AG04450 (cell line): ENCODE results near the gene PPT1. TPM values are rescaled to one million over a fixed set of nuclear protein-coding genes. Genes with fewer than 3 reads are reported as not detected.
A peak's percentile ranks its signal among the peaks of the same experiment; 100 is the strongest.

ENCODE experiments used
- CTCF ChIA-PET: fragments of 300-600, 350-600 bp; formaldehyde crosslinking; extraction: SDS; loops from one replicate; lab custom pipeline; 2022; ENCODE audit warnings: antibody characterized with exemption, inconsistent platforms; lab: Charles Lee
- POLR2A ChIA-PET: fragments of 350-600 bp; formaldehyde crosslinking; extraction: SDS; loops from one replicate; lab custom pipeline; 2021; ENCODE audit warnings: antibody characterized with exemption, inconsistent platforms; lab: Yijun Ruan, JAX
- DNase-seq: peaks from one replicate; pipeline ENCODE4 v3.0.0-alpha.2; 2011; ENCODE audit warnings: low read depth, low spot score
- H3K27ac ChIP-seq: one replicate; pipeline ENCODE4 v1.5.1; 2012; ENCODE audit warnings: low read depth, low read length, control low read depth
- H3K27me3 ChIP-seq: one replicate; pipeline ENCODE4 v1.6.0; 2012; ENCODE audit warnings: low read length; ENCODE audit not compliant: control insufficient read depth, insufficient read depth
- H3K4me3 ChIP-seq: 2 replicates; pipeline ENCODE4 v1.5.1; 2011; ENCODE audit warnings: mild to moderate bottlenecking, low read depth, low read length, control low read depth
- H3K9me3 ChIP-seq: 2 replicates; pipeline ENCODE4 v1.5.1; 2012; ENCODE audit warnings: low read length; ENCODE audit not compliant: control insufficient read depth, insufficient read depth
- CTCF ChIP-seq: IDR thresholded peaks from 2 replicates; pipeline ENCODE4 v1.5.1; 2011; ENCODE audit warnings: low read depth, low read length, control low read depth, inconsistent platforms
- polyA plus RNA-seq: library from polyadenylated mRNA; depleted of rRNA; stranded (reverse); fragments of >200 nt; gene quantifications from 2 replicates; pipeline ENCODE4 v1.2.3, GENCODE V29; 2011

Gene PPT1
- polyA plus RNA-seq, 1 experiment = 44.2 TPM

GRCh38 chr1:40045766-40046165 is 51.3 kb downstream of the PPT1 start:
- no peak for TF ChIP-seq CTCF
- POLR2A ChIA-PET = no interaction called here
- no peak overlapping the region for H3K27ac ChIP-seq
- DNase-seq = no peak
- peaks cover 1% of the 10 kb centered on the region; the same call in 1 of the 2 replicates for H3K9me3 ChIP-seq
- CTCF ChIA-PET = interaction anchor here (0.5 to 1.4 kb wide), 2 partner anchors 13 to 42 kb away, joined by 3 to 7 read pairs; no protein-coding TSS in a partner anchor
- no peak overlapping the region for H3K4me3 ChIP-seq
- no peaks in the 10 kb centered on the region for H3K27me3 ChIP-seq

GRCh38 chr1:40045182-40045581 is 51.9 kb downstream of the PPT1 start:
- H3K27me3 ChIP-seq = no peaks in the 10 kb centered on the region
- ChIA-PET CTCF (interaction anchor here (0.5 to 1.4 kb wide), 2 partner anchors 12 to 43 kb away, joined by 3 to 7 read pairs; no protein-coding TSS in a partner anchor), POLR2A (no interaction called here)
- DNase-seq = no peak
- no peak overlapping the region for H3K4me3 ChIP-seq
- H3K27ac ChIP-seq = no peak overlapping the region
- TF ChIP-seq CTCF = no peak
- peaks cover 3% of the 10 kb centered on the region; the same call in 1 of the 2 replicates for H3K9me3 ChIP-seq

GRCh38 chr1:40044110-40044509 is 52.9 kb downstream of the PPT1 start:
- H3K9me3 ChIP-seq = peaks cover 3% of the 10 kb centered on the region; the same call in 1 of the 2 replicates
- TF ChIP-seq CTCF = no peak
- no peak overlapping the region for H3K4me3 ChIP-seq
- H3K27me3 ChIP-seq = no peaks in the 10 kb centered on the region
- ChIA-PET POLR2A (no interaction called here), CTCF (no interaction called here)
- no peak overlapping the region for H3K27ac ChIP-seq
- no peak for DNase-seq

- no peaks in the 10 kb centered on the region for H3K27me3 ChIP-seq
- no peak for TF ChIP-seq CTCF
- no peak overlapping the region for H3K27ac ChIP-seq
- DNase-seq = no peak
- H3K9me3 ChIP-seq = peaks cover 3% of the 10 kb centered on the region; the same call in 1 of the 2 replicates
- CTCF ChIA-PET = interaction anchor here (1.0 to 1.2 kb wide), 2 partner anchors 10 to 36 kb away, joined by 4 to 7 read pairs; no protein-coding TSS in a partner anchor
- H3K4me3 ChIP-seq = peak overlapping the region; percentile 93
- POLR2A ChIA-PET = interaction anchor here (0.6 to 0.8 kb wide), 2 partner anchors 28 to 122 kb away, joined by 3 read pairs; no protein-coding TSS in a partner anchor
Measured at GRCh38 chr1:40042341-40042740, 54.7 kb downstream of the PPT1 start.

- CTCF ChIA-PET = interaction anchor here (1.0 kb wide), 1 partner anchor 37 kb away, joined by 4 read pairs; no protein-coding TSS in a partner anchor
- no peak for TF ChIP-seq CTCF
- peaks cover 3% of the 10 kb centered on the region; the same call in 1 of the 2 replicates for H3K9me3 ChIP-seq
- H3K27me3 ChIP-seq = no peaks in the 10 kb centered on the region
- H3K27ac ChIP-seq = no peak overlapping the region
- no peak for DNase-seq
- peak overlapping the region; percentile 93 for H3K4me3 ChIP-seq
- POLR2A ChIA-PET = no interaction called here
Measured at GRCh38 chr1:40041466-40041838, 55.6 kb downstream of the PPT1 start.
